GM18507 (cell line): Measurements from ENCODE around the gene FGD2.

ENCODE experiments used
- DNase-seq: peaks from one replicate; pipeline ENCODE4 v3.0.0; 2011; ENCODE audit warnings: low read depth; ENCODE audit not compliant: insufficient read length; ENCODE audit errors: extremely low spot score
- FAIRE-seq: peaks from 2 replicates; lab custom pipeline; 2011; peaks lifted over from hg19 to GRCh38; lab: Jason Lieb, UNC

The FGD2 gene

DNA sequence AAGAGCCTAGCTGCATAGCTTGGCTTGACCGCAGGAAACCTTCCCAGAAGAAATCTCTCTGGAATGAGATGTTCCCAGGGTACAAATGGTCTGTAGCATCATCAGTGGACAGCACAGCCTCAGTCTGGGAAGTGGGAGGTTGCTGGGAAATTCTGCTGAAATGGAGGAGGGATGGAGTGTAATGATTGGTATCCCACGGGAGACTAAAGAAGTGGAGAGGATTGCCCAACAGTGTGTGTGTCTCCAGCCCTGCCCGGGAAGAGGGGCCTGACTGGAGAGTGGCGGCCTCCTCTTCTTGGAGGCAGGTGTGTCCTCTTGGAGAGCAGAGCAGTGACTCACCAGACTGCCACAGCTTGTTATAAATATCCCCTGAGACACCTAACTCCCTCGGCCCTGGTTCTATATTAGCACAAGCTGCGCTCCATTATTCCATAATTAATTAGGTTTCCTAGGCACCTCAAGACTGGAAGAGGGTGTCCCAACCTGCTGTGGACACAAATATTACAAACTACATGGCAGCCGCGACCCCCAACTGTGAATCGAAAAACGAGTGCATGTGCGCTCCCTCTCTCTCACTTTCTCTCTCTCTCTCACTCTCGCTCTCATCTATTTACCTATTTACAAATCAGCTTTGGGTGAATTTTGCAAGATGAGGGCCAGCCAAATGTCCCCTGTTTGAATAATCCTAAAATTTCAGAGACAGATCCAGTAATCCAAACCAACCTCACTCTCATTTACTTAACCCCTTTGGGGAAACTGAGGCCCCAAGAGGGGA, 68.8 kb downstream of the FGD2 start:
- no peak for DNase-seq

DNA sequence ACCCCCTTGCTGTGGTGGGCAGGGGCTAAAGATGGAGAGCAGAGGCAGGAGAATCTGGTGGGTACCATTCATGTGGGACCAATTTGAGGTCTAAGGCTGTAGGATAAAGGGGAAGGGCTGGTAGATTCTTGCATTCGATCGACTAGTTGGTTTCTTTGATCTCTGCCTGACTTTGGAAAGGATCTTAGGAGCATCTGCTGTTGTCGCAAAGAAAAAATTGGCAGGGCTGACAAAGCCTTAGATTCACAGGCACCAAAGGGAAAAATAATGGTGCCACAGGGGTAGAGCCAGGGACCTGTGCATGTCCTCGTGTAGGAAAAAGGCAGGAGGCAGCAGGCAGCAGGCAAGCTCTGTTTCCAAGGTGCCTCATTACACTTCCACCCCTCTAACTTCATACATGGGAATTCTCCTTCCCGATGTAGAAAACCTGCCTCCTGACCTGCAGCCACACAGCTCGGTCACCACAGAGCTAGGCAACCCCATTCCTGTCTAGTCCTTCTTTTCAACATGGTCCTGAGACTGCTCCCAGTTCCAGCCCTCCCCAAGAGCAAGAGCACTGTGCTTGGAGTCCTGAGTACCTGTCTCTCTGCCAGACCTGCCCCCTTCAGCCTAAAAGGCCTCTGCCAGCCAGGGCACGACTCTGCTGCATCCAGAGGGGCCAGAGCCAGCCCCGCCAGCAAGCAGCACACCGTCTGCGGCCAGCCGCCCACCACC, 71.9 kb downstream of the FGD2 start:
- FAIRE-seq (no peak), DNase-seq (no peak)

More for the DNA sequence above, 68.8 kb downstream of the FGD2 start:
- FAIRE-seq = no peak

DNA sequence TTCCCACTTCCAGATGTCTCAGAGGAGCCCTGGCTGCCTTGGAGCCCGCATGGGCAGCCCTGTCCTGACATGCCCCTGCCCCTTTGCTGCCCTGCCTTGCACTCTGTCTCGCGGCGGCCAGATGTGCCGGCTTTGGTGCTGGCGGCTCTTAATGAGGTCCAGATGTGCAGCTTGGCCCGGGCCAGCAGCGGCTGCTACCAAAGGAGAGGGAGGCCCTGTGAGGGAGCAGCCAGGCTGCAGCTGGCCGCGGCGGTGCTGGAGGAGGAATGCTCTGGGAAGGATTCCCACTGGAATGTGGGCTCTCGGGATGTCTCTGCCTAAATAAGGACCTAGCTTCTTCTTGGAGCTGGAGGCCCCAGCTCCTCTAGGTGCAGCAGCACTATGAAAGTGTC, 72.4 kb downstream of the FGD2 start:
- no peak for FAIRE-seq
- no peak for DNase-seq
